ENCODE data around the gene ACTG1. TPM values are rescaled to one million over a fixed set of nuclear protein-coding genes. Genes with fewer than 3 reads are reported as not detected.

The ACTG1 gene
- total RNA-seq, 1 donor from 2014 or later = 5,358 TPM

GRCh38 chr17:81545160-81545949 is 32.8 kb upstream of the ACTG1 start:
- FAIRE-seq (no peak), DNase-seq (ENCODE audit: low spot score in 2 of 2) (no peak)

- DNase-seq (ENCODE audit: low spot score in 2 of 2) (no peak), FAIRE-seq (no peak)
Observed at GRCh38 chr17:81544281-81544974, 31.8 kb upstream of the ACTG1 start.

- FAIRE-seq (no peak), DNase-seq (ENCODE audit: low spot score in 2 of 2) (no peak)
Observed at GRCh38 chr17:81543756-81544155, 31.2 kb upstream of the ACTG1 start.

DNA sequence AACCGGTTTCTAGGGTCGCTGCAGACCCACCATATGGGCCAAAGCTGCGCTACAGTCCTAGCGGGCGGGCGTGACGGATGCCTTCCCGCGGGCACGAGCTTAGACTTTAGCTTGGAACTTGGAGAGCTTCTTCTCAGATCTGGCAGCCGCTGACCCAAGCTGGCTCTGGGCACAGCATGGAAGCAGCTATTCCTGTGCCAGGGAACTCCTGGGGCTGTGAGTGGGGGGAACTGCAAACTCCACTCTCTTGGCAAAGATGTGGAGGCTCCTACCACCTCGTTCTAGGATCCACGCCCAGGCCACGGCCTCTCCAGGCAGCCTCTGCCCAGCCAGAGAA is 30.7 kb upstream of the ACTG1 start:
- no peak for FAIRE-seq
- DNase-seq (ENCODE audit: low spot score in 2 of 2) = no peak

DNA sequence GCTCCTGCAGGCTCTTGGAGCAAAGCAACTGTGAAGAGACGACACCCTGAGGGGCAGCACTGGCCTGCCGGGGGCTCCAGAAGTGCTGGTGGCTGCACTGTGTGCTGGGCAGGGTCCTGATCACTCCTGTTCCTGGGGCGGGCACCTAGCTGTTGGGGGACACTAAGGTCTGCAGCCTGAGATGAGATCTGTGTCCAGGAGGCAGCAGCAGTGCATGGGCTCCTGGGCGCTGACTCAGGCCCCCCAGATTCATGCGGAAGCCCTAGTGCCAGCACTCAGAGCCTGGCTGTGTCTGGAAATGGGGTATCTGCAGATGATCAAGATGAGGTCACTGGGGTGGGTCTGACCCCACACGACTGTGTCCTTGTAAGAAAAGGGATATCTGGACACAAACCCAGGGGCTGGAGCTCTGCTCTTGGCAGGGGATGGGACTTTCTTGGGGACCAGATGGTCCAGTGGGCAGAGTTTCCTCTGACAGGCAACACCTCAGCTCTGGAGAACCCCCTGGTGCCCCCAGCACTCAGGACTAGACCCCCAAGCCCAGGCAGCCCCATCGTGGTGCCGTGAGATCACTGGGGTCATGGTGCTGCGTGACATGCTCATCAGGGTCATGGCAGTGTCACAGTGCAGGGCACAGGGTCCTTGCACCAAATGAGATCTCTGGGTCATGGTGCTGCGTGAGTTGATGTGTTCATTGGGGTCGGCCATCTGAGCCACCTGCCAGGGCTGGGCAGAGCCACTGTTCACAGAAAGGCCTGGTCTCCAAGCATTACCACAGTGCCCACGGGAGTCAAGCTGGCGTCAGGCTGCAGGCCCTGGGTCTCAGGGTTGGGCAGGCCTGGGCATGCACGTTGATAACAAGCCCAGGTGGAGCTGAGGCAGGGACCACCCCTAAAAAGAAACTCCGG is 30.1 kb upstream of the ACTG1 start:
- DNase-seq (ENCODE audit: low spot score in 2 of 2) (no peak), FAIRE-seq (no peak)

- DNase-seq (ENCODE audit: low spot score in 2 of 2) (no peak), FAIRE-seq (no peak)
Observed at GRCh38 chr17:81541123-81541522, 28.5 kb upstream of the ACTG1 start.

DNA sequence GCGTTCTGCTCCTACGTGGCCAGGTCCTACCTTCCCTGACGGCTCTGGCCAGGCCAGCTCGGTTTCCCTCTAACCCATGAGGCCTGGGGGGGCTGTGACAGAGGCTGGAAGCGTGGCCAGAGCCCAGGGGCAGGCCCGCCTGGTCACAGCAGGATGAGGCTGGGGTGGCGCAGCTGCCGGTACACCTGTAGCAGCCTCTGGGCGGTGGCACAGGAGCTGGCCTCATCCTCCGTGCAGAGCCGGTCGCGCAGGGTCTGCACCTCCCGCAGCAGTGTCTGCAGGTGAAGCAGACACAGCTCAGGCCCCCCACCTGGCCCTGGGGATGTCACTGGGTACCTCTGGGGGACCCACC is 28.1 kb upstream of the ACTG1 start:
- DNase-seq (ENCODE audit: low spot score in 2 of 2) (no peak), FAIRE-seq (no peak)

- FAIRE-seq (no peak), DNase-seq (ENCODE audit: low spot score in 2 of 2) (no peak)
Observed at GRCh38 chr17:81539961-81540675, 27.5 kb upstream of the ACTG1 start.

DNA sequence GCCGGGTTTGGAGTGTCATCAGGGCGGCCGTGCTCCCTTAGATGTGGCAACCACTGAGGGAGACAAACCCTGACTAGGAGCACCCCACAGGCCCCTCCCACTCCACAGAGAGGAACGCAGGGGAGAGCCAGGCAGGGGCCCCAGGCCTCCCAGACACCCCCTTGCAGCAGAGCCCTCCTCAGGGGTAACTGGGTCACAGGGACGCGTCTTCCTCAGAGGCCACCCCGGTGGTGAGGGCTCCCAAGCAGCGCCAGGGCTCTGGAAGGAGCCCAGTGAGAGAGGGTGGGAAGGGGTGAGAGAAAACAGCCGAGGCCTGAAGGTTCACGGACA is 26.9 kb upstream of the ACTG1 start:
- no peak for DNase-seq (ENCODE audit: low spot score in 2 of 2)
- FAIRE-seq = no peak

DNA sequence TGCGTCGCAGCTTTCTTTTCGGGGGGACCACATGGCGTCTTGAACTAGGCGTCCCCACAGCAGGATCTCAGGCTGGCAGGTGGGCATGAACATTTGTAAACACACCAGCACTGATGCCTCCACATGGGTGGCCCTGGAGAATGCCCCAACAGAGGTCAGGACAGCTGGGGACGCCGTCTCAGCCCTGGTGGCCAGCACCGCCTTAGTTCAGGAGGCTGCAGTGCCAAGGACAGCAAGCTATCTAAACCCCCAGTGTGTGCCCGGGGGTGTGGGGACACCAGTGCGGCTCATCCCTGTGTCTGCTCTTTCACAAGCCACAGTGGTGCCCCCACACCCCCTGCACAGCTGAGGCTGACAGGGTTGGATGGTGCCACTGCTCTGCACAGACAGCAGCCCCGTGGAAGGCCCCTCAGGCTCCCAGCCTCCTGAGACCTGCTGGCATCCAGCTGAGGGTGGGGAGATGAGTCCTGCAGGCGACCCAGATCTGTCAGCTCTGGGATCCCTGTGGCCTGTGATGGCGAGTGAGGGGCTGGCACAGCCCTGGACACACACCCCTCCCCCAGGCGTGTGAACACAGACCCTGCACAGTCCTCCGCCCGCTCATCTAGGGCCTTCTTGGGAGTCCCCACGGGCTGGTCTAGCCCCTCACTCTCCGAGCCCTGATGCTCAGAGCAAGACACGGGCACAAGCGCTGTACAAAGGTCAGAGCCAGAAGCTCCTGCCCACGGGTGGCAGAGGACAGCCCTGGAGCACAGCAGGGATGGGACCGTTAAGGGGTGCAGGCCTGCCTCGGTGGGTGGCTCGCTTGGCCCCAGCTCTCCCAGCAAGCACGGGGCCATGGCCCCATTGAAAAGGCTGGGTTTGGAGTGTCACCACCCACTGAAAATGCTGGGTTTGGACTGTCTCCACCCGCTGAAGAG is 26.3 kb upstream of the ACTG1 start:
- DNase-seq (ENCODE audit: low spot score in 2 of 2) (no peak), FAIRE-seq (no peak)

DNA sequence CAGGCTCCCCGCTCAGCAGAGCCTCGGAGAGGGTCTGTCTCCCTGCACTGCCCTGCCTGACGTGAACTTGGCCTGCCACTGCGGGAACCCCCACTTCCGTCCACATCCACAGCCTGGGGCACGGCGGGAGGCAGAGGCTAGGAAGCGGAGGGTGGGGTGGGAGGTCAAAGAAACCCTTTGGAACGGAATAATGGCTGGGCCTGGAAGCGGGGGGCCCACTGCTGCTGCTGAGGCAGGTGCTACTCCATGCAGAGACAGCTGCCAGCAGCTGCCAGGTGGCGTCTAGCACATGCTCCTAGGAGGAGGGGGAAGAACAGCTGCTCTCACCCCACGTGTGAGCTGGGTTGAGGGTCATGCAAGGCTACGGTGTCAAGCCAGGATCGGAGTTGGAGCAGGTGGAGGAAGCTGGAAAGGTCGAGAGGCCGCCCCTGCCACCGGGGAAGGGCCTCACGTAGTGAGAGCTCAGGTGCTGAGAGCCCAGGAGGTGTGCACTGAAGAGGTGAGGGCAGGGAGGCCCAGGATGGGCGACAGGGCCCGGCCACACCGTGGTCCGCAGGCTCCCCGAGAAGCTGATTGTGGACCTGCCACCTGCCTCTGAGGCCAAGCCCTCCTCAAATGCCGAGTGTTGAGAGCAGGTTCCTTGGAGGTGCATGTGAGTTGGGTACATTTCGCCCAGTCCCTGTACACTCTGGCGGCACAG is 25.4 kb upstream of the ACTG1 start:
- DNase-seq (ENCODE audit: low spot score in 2 of 2) (no peak), FAIRE-seq (no peak)

DNA sequence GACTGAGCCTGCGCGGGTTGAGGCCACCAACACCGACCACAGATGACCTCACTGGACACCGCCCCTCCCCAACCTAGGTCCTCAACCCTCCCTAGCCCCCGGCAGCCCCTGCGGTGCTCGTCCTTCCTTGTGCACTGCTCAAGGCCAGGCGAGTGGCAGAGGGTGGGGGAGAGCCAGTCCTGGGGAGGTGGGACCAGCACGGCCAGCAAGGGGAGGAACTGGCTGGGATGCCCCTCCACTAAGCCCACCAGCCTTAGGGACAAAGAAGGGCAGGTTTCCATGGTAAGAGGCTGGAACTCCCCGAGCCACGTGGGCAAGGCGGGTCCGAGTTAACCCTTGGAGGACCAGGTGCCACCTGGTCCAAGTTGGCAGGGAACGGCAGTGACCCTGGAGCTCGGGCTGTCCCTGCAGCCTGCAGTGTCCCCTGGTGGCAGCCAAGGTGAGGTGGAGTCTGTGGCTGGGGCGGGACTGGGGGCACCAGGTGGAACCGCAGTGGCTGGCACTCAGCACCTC is 24.8 kb upstream of the ACTG1 start:
- DNase-seq (ENCODE audit: low spot score in 2 of 2) (no peak), FAIRE-seq (no peak)

- FAIRE-seq = no peak
- no peak for DNase-seq (ENCODE audit: low spot score in 2 of 2)
Observed at GRCh38 chr17:81536299-81537290, 24.0 kb upstream of the ACTG1 start.

- no peak for FAIRE-seq
Observed at GRCh38 chr17:81535480-81536298, 23.1 kb upstream of the ACTG1 start.

GRCh38 chr17:81535007-81535328 is 22.4 kb upstream of the ACTG1 start:
- no peak for DNase-seq (ENCODE audit: low spot score in 2 of 2)
- FAIRE-seq = no peak

More at GRCh38 chr17:81535480-81536298, 23.1 kb upstream of the ACTG1 start:
- DNase-seq (ENCODE audit: low spot score in 2 of 2) = no peak

GRCh38 chr17:81534157-81535006 is 21.8 kb upstream of the ACTG1 start:
- no peak for FAIRE-seq
- DNase-seq (ENCODE audit: low spot score in 2 of 2) = no peak
